ENCODE measurements around the gene FAM228A. TPM values are rescaled to one million over a fixed set of nuclear protein-coding genes. Genes with fewer than 3 reads are reported as not detected.

FAM228A gene
- 0.43 and 0.65 TPM in 2 replicates for total RNA-seq

GRCh38 chr2:24174851-24175277 is at the start of gene FAM228A:
TSS of gene FAM228A (plus strand) at chr2:24175053. CDS start at chr2:24175481, 428 bp downstream.

Other genes starting within 250 kb of the FAM228A start
- gene ATAD2B, start 247.9 kb upstream of the FAM228A start, total RNA-seq, result 22.2 and 22.9 TPM in 2 replicates
- 17.1 and 19.5 TPM in 2 replicates for gene UBXN2A, start 234.6 kb upstream of the FAM228A start, total RNA-seq
- 0.13 TPM in 1 of 2 replicates, not detected in the other for gene MFSD2B, start 165.0 kb upstream of the FAM228A start, total RNA-seq
- 10.1 and 14.8 TPM in 2 replicates for gene WDCP, start 127.7 kb upstream of the FAM228A start, total RNA-seq
- gene FKBP1B, start 125.3 kb upstream of the FAM228A start, total RNA-seq, result 3.5 and 4.1 TPM in 2 replicates
- 121 and 138 TPM in 2 replicates for gene SF3B6, start 98.7 kb upstream of the FAM228A start, total RNA-seq
- 20.9 and 23.8 TPM in 2 replicates for gene TP53I3, start 90.2 kb upstream of the FAM228A start, total RNA-seq
- 0.52 and 0.65 TPM in 2 replicates for gene PFN4, start 51.7 kb upstream of the FAM228A start, total RNA-seq
- 17.9 and 21.4 TPM in 2 replicates for gene FAM228B, start 51.6 kb upstream of the FAM228A start, total RNA-seq
- 43.6 and 44.8 TPM in 2 replicates for gene ITSN2, start 185.5 kb downstream of the FAM228A start, total RNA-seq